Neuron (in vitro differentiated cells): Measurements from ENCODE around the gene RNF213.
"Not testable (repeated sequence)": the region's sequence is repeated elsewhere in the genome, so short reads cannot be mapped to it uniquely, and the experiment has no call there.

Source experiments
- H2AFZ ChIP-seq: one replicate; pipeline ENCODE4 v1.6.1; 2013; ENCODE audit warnings: low read depth, mild to moderate bottlenecking, inconsistent platforms, low read length, moderate library complexity
- H3K27me3 ChIP-seq: one replicate; pipeline ENCODE4 v1.6.1; 2013; ENCODE audit warnings: low read length; ENCODE audit not compliant: insufficient read depth
- H3K36me3 ChIP-seq: one replicate; pipeline ENCODE4 v1.6.1; 2013; ENCODE audit warnings: low read length; ENCODE audit not compliant: insufficient read depth
- H3K4me1 ChIP-seq: one replicate; pipeline ENCODE4 v1.6.1; 2013; ENCODE audit warnings: low read length; ENCODE audit not compliant: insufficient read depth
- H3K4me3 ChIP-seq: 2 replicates; pipeline ENCODE4 v1.5.1; 2013; ENCODE audit warnings: mild to moderate bottlenecking, low read length, moderate library complexity
- H3K9me3 ChIP-seq: one replicate; pipeline ENCODE4 v1.6.1; 2013; ENCODE audit warnings: low read length

RNF213 gene

GRCh38 chr17:80389011-80389995 is 128.7 kb downstream of the RNF213 start:
- no peak overlapping the region for H2AFZ ChIP-seq
- no peaks in the 10 kb centered on the region for H3K27me3 ChIP-seq
- H3K9me3 ChIP-seq, result no peaks in the 10 kb centered on the region
- H3K36me3 ChIP-seq, result peaks cover 28% of the 10 kb centered on the region
- no peak overlapping the region for H3K4me3 ChIP-seq
- H3K4me1 ChIP-seq, result no peaks in the 10 kb centered on the region

GRCh38 chr17:80393241-80393890 is 132.7 kb downstream of the RNF213 start:
- Histone ChIP-seq H3K4me1 (peaks cover 14% of the 10 kb centered on the region), H2AFZ (no peak overlapping the region), H3K4me3 (no peak overlapping the region), H3K27me3 (no peaks in the 10 kb centered on the region), H3K9me3 (no peaks in the 10 kb centered on the region), H3K36me3 (peaks cover 12% of the 10 kb centered on the region)

- Histone ChIP-seq H2AFZ (no peak overlapping the region), H3K4me3 (no peak overlapping the region), H3K9me3 (no peaks in the 10 kb centered on the region), H3K36me3 (peaks cover 6% of the 10 kb centered on the region), H3K27me3 (no peaks in the 10 kb centered on the region), H3K4me1 (peaks cover 14% of the 10 kb centered on the region)
Measured at GRCh38 chr17:80393961-80394360, 133.3 kb downstream of the RNF213 start.

DNA sequence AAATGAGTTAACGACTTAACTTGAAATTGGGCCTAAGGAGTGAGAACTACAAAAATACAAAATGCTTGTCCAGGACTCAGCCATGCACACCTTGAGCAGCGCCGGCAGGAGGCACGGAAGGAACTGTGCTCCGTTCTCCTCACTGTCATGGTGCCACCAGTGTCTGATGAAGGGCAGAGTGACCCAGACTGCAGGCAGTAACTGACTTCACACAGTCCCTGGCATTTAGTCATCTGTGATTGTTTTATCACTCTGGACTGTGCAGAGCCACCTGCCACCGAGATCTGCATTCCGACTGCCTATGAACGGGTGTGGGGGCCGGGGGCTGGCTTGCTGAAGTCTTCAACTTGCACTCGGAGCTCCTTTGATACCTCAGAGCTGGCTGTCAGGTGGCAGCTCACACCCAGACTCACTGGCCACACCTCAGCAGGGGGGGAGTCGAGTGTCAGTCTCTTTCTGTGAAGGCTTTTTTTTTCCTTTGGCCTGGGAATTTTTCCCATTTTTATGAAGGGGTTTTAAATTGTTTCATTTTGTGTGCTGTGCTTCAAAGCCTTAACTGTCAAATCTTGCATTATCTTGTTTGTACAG is 134.1 kb downstream of the RNF213 start:
- Histone ChIP-seq H3K4me1 (peaks cover 14% of the 10 kb centered on the region), H3K36me3 (no peaks in the 10 kb centered on the region), H3K9me3 (no peaks in the 10 kb centered on the region), H2AFZ (no peak overlapping the region), H3K27me3 (no peaks in the 10 kb centered on the region), H3K4me3 (no peak overlapping the region)

DNA sequence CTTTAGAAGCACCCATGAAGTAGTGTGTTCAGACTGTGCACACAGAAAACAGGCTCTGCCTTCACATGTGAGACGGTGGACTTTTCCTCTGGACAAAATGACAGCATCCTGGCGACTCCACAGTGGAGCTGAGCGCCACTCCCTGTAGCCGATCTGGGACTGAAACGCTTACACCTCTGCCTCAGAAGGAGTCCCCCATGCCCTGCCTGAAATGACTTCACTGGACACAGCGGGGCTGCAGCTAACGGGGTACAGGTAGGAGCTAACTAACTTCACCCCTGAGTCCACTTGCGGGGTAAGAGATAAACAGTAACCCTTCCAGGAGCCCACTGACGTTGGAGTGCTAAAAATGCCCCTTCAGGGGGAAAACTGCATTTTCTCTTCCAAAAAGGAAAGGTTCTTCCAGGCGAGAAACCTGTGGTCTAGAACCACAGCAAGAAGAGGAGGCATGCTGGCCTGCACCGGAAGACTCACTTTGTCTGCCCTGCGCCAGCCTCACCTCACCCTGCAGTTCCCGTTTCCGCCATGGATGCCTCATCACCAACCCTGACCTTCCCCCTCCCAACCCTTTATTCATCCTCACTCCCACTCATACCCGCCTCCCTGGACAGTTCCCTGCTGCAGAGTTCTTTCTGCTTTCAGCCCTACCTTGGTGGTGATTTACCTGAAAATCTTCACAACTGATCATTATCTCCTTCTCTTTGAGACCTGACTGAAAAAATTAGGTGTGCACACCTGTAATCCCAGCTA is 134.9 kb downstream of the RNF213 start:
- H2AFZ ChIP-seq, result no peak overlapping the region
- H3K4me1 ChIP-seq, result peaks cover 14% of the 10 kb centered on the region
- no peaks in the 10 kb centered on the region for H3K9me3 ChIP-seq
- no peaks in the 10 kb centered on the region for H3K27me3 ChIP-seq
- no peak overlapping the region for H3K4me3 ChIP-seq
- H3K36me3 ChIP-seq, result no peaks in the 10 kb centered on the region

GRCh38 chr17:80396157-80397033 is 135.7 kb downstream of the RNF213 start:
- H3K4me3 ChIP-seq, result no peak overlapping the region
- H3K9me3 ChIP-seq, result no peaks in the 10 kb centered on the region
- no peak overlapping the region for H2AFZ ChIP-seq
- H3K36me3 ChIP-seq, result no peaks in the 10 kb centered on the region
- H3K27me3 ChIP-seq, result no peaks in the 10 kb centered on the region
- H3K4me1 ChIP-seq, result peaks cover 14% of the 10 kb centered on the region

DNA sequence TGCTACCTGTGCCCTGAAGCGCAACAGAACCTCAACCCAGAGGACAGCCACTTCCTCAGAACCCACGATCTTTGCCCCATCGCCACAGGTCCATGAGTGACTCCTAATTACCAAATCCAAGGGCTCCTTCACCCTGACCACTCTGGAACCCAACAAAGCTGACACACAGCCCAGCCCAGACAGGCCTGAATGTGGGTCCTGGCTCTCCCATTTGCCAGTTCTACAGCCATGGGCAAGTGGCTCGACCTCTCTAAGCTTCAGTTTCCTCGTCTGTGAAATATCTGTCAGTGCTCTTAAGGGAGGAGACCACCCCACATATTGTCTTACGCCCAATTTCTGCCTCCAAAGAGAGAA is 136.4 kb downstream of the RNF213 start:
- Histone ChIP-seq H3K36me3 (no peaks in the 10 kb centered on the region), H3K4me3 (no peak overlapping the region), H2AFZ (no peak overlapping the region), H3K27me3 (no peaks in the 10 kb centered on the region), H3K4me1 (peaks cover 14% of the 10 kb centered on the region), H3K9me3 (no peaks in the 10 kb centered on the region)

- Histone ChIP-seq H3K4me3 (no peak overlapping the region), H3K27me3 (no peaks in the 10 kb centered on the region), H3K4me1 (peaks cover 14% of the 10 kb centered on the region), H3K36me3 (no peaks in the 10 kb centered on the region), H2AFZ (no peak overlapping the region), H3K9me3 (no peaks in the 10 kb centered on the region)
Measured at GRCh38 chr17:80397686-80398085, 137.0 kb downstream of the RNF213 start.

- H3K9me3 ChIP-seq, H2AFZ ChIP-seq, H3K27me3 ChIP-seq, H3K36me3 ChIP-seq, H3K4me3 ChIP-seq, H3K4me1 ChIP-seq: not testable (repeated sequence)
Measured at GRCh38 chr17:80401086-80401485, 140.4 kb downstream of the RNF213 start.

- H3K36me3 ChIP-seq, H3K27me3 ChIP-seq, H3K9me3 ChIP-seq, H3K4me1 ChIP-seq, H2AFZ ChIP-seq, H3K4me3 ChIP-seq: not testable (repeated sequence)
Measured at GRCh38 chr17:80402102-80402501, 141.4 kb downstream of the RNF213 start.

DNA sequence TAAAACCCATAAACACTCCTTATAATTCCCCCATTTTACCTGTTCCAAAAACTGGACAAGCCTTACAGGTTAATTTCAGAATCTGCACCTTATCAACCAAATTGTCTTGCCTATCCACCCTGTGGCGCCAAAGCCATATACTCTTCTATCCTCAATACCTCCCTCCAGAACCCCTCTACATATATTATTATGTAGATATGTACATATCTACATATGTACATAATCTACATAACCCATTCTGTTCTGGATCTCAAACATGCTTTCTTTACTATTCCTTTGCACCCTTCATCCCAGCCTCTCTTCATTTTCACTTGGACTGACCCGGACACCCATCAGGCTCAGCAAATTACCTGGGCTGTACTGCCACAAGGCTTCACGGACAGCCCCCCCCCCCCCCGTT is 142.3 kb downstream of the RNF213 start:
- Histone ChIP-seq H3K4me3 (no peak overlapping the region), H3K36me3 (no peaks in the 10 kb centered on the region), H3K27me3 (no peaks in the 10 kb centered on the region), H2AFZ (no peak overlapping the region), H3K9me3 (no peaks in the 10 kb centered on the region), H3K4me1 (no peaks in the 10 kb centered on the region)

GRCh38 chr17:80406146-80406545 is 145.5 kb downstream of the RNF213 start:
- no peaks in the 10 kb centered on the region for H3K4me1 ChIP-seq
- no peaks in the 10 kb centered on the region for H3K36me3 ChIP-seq
- H3K27me3 ChIP-seq, result no peaks in the 10 kb centered on the region
- H2AFZ ChIP-seq, result no peak overlapping the region
- no peaks in the 10 kb centered on the region for H3K9me3 ChIP-seq
- no peak overlapping the region for H3K4me3 ChIP-seq
